Activated CD4-positive, alpha-beta T cell treated with anti-CD3 and anti-CD28 coated beads, Interleukin-2, amount 50 U/mL, for 1 hour (primary cell): ENCODE results near the gene IQCE.

Experiments
- DNase-seq: peaks from one replicate; pipeline ENCODE4 v3.0.0-alpha.2; 2020

The IQCE gene

DNA sequence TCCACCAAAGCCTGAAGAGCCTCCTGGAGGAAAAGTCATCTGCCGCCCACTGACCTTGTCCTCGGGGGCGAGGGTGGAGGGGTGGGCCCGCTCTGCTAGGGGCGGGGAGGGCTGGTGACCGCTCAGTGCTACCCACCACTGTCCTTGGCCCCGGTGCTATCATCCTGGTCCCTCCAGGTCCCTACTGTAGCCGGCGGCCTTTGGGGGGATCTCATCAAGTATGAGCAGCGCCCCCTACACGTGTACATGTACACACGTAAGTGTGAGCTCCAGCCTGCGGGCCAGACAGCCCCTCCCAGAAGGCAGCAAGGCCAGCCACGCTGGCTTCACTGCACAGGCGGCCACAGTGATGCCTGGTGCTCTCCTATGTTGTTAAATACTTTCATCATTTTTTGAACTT, 92.6 kb downstream of the IQCE start:
- DNase-seq = no peak

DNA sequence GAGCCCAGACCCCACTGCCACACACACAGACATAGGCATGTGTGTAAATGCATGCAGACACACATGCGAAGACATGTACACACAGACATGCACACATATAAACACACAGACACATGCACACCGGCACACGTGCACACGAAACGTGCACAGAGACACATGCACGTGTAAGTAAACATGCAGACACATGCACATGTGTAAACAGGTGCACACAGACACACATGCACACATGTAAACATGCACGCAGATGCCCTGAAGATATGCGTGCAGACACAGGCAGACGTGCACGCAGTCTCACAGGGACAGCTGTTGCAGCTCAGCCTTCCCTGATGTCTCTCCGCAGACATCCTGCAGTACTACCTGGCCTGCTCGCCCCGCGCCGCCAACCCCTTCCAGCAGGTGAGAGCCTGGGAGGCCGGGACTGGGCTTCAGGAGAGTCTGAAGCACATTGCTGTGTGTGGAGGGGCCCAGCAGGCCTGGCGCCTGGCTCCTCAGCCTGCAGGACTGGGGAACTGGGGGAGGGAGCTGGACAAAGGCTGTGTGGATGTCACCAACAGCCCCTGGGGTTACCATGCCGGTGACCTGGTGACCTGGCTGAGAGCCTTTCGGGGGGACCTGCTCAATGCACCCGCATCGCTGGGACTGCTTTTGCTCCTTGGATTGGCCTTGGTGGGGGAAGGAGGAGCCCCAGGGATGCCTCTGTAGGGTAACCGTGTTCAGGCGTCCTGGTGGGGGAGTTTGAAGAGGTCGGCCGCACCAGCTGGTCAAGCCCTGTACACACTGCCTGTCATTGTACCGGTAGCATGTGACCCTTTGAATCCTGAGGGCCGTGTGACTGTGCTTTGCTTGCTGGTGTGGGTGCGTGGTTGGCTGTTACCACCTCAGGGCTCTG, 93.3 kb downstream of the IQCE start:
- no peak for DNase-seq

DNA sequence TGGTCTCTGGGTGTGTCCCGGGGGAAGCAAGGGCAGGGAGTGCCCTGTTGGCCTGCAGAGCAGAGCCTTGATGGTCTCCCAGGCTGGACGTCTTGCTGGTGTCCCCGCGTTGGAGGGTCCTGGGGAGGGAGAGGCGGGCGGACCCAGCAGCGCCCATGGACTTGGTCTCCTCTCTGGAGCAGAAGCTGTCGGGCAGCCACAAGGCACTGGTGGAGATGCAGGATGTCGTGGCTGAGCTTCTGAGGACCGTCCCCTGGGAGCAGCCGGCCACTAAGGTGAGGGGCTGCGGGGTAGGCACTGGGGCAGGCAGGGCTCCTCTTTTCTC, 93.9 kb downstream of the IQCE start:
- no peak for DNase-seq

DNA sequence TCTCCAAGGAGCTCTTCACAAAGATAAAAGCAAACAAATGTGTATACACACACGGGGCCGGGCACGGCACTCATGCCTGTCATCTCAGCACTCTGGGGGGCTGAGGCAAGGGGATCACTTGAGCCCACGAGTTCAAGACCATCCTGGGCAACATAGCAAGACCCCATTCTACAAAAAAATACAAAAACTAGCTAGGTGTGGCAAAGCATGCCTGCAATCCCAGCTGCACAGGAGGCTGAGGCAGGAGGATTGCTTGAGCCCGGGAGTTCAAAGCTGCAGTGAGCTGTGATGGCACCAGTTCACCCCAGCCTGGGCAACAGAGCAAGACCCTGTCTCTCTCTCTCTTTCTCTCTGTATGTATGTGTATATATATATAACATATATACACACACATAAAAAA, 95.3 kb downstream of the IQCE start:
- DNase-seq = no peak

DNA sequence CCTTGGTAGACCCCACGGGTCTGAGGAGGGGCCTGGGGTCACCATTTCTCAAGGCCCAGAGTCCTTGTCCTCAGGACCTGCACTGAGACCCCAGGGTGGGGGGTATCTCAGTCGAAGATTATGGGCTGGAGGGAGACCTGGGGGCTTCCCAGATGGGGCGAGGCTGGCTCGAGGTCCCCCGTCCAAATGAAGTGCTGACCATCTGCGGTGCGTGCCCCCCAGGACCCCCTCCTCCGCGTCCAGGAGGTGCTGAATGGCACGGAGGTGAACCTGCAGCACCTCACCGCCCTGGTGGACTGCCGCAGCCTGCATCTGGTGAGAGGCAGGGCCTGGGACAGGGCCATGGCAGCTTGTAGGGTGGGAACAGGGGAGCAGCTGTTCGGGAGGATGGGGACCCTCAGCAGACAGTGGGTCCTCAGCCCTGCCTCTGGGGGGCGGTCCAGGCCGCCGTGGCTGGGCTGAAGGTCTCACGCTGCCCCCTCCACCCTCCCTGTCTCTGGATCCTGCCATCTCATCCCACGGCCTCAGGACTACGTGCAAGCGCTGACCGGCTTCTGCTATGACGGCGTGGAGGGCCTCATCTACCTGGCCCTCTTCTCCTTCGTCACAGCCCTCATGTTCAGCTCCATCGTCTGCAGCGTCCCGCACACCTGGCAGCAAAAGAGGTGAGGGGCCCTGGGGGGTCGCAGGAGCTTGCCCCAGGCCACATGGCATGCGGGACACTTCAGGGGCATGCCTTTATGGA, 97.3 kb downstream of the IQCE start:
- no peak for DNase-seq

DNA sequence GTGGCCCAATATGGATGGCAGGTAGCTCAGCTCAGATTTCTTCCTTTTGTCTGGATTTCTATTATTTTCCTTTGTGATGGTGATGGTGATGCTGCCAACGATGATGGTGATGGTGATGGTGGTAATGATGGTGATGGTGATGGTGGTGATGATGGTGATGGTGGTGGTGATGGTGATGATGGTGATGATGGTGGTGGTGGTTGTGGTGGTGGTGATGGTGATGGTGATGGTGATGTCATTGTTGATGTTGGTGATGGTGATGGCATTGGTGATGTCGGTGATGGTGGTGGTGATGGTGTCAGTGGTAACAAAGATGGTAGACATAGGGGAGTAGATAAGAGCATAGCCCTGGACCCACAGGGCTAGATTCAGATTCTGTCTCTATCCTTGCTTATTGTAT, 98.4 kb downstream of the IQCE start:
- no peak for DNase-seq

DNA sequence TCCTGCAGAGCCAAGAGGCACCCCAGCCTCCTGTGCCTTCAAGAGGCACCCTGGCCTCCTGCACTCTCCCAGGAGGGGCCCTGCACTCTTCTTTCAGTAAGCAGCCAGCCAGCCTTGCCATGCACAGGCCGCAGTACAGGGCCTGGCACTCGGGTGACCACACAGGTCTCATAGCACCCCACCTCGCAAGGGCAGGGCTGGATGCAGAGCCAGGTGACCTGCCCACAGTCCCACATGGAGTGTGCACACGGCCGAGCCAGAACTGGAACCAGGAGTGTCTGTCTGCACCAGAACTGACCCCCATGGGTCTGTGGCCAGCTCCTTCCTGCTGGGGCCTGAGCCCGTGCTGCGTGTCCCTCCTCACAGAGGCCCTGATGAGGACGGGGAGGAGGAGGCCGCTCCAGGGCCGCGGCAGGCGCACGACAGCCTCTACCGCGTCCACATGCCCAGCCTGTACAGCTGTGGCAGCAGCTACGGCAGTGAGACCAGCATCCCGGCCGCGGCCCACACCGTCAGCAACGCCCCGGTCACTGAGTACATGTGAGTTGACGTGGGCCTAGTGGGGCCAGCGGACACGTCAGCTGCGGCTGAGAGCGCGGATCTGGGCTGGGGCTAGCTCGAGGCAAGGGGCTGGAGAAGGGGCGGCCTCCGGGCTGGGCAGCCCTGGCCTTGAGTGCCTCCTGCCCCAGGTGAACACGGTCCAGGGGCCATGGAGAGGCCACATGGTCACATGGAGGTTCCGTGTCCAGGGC, 99.3 kb downstream of the IQCE start:
- no peak for DNase-seq

DNA sequence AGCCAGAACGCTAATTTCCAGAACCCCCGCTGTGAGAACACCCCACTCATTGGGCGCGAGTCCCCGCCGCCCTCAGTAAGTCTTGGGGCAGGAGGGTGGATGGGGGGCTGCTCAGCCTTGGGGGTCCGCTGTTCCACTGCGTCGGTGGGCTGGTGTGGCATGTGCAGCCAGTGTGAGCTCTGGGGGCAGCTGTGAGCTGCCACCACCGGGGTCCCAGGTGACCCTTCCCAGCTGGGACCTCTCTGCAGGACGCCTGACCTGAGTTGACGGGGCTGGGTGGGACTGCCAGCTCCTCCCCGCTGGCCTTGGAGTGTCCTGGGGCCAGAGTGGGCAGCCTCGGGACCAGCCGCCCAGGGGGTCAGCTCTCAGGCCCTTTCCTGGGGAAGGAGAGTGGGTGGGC, 100.2 kb downstream of the IQCE start:
- no peak for DNase-seq

DNA sequence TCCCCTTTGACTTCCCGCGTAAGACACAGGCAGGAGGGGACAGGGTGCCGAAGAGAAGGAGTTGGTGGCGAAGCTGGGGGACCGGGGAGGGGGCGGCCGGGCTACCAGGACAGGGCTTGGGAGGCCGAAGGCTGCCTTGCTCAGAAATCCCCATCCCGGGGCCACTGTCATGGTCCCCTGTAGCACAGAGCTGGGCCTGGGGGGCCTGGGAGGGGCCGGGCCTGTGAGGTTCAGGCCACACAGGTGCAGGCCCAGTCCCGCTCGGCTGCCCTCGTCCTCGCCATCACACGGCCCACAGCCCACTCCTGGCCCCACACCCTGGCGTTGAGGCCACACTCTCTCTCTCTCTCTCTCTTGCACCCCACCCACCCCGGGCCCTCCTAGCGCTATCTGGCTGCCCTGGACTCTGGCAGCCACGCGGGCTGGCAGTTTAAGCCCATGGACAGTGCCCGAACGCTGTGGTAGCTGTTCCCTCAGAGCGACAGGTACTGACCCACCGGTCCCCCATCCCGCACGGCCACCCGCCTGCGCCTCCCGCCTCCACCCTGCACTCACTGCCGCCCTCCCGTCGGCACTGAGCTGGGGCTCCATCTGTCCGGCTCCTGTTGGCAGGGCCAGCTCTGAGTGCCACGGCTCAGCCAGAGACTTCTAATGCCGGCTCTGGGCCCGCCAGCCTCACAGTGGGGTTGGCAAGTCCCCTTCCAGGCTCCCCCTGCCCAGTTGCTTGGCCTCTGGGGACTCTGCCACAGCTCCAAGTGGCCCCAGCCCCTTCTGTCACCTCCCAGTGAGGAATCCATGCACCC, 101.0 kb downstream of the IQCE start:
- DNase-seq = no peak

DNA sequence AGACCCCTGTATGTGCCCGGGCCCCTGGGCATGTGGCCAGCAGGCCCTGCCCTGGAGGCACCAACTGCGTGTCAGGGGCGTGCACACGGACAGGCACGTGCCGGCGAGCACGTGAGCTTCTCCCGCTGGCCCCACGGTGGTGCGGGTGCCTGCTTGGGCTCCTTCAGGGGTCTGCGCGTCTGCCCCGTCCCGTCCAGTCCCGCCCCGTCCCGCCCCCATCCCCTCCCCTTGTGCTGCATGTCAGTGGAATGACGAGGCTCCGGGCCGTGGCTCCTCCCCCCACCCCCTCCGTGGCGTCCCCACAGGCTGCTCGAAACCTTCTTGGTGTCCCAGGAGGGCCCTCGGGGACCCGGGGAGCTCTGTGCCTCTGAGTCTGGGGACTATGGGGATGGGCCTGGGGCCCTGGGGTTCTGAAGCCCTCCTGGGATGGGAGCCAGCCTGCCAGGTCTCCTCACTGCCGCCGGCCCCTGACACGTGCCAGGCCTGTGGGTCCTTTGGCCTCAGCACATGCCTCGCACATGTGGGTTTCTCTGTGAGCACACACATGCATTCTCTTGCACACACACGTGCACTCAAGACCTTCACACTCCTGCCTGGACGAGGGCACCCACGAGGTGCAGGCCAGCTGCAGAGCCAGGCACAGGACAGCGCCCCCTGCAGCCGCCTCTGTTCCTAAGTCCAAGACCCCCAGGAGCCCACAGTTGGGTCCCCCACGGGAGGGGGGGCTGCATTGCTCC, 101.7 kb downstream of the IQCE start:
- DNase-seq = no peak

DNA sequence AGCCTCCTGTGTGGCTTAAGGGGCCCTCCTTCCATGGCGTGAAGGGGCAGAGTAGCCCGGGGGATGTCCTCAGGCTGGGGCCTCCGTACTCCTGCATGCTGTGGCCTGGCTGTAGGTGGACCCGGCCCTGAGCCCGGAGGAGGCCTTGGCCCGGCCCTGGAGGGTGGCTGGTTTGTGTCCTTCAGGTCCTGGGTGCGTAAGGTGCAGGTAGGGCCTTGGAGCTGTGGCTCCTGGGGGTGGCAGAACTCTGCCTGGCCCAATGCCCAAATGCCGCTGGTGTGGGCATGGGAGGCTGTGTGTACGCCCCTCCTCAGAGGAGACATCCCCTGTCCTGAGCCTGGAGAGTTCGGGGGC, 102.3 kb downstream of the IQCE start:
- DNase-seq = no peak

DNA sequence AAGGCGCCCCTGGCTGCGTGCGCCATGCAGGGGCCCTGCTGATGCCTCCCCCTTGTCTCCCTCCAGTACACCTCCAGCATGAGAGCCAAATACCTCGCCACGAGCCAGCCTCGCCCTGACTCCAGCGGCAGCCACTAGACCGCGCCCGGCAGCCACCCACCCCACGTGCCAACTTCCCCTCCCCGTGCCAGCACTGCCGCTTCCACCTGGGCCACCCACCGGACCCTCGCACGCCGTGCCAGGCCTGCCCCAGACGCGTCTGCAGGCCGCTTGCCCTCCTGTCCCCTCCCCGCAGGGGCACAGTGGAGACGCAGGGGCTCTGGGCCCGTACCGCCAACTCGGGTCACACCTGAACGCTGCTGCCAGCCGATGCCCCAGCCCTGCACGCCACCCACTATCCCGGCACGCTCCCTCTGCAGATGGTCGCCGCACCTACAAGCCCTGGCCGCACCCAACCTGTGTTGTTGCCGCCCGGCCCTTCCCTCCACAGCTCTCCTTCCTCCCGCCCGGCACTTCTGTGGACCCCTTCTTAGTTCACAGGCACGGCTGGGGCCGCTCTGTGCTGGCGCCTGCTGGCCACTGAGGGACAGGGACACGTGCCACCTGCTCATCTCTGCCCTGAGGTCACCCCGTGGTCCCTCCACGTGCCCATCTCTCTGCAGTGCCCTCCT, 103.0 kb downstream of the IQCE start:
- DNase-seq = no peak

DNA sequence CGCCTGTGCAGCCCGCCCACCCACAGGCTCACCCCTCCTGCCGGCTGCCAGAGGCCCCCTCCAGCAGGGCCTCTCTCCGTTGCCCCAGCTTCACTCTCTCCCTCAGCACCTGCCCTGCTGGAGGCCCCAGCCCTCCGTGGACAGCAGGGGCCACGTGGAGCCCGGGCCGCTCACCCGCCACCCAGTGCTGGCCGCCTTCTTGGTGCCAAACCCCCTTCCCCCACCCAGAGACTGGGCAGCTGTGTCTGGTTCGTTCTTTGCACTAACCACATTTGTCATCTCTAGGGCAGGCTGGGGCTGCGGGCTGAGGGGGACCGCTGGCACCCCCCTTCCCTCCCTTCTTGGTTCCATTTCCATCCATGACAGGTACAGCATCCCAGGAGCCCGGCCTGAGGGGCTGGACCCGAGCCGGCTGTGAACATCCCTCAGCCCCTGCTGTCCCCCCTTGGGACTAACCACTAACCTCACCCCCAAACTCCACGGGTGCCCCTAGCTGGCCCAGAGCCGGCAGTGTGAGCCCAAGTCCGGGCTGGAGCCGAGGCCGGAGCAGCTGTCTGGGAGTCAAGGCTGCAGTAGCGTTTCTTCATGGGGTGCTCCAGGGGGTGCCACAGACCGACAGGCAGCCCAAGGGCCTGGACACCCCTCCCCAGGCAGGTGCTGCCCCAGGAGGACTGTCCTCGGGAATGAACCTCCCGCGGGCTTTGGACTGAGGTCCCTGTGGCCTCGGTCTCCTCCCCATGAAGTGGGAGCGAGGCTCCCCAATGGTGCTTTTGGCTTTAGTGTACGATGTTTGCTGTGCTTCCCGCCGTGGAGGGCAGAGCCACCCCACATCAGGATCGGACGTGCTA, 103.7 kb downstream of the IQCE start:
- no peak for DNase-seq

DNA sequence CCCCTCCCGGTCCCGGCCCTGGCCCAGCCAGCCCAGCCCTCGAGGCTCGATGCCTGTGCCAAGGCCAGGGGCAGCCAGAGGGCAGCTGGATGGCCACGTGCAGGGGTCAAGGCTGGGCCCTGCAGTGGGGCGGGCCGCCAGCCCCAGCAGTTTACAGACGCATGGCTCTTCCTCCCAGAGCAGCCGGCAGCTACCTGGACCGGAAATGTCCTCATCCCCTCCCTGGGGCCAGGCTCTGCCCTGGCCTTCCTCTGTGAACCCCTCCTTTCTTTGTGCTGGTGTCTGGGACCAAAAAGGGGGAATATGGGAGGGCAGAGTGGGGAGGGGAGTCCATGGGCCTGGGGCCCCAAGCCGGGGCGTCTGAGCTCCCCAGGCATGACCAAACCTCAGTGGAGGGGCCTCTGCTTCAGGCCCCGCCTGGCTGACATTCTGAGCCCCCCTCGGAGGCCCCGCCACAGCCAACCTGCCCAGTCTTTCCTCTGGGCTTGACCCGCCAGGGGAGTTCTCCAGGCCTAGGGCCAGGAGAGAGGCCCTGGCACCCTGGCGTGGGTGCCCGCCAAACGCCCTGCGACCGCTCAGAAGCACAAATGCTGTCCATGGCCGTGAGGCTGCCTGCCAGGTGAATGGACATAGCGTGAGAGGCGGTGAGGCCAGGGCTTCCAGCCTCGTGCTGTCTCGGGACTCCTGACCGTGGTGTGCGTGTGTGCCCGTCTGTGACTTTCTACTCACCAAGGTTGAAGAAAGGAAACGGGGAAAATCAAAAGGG, 104.5 kb downstream of the IQCE start:
- no peak for DNase-seq

DNA sequence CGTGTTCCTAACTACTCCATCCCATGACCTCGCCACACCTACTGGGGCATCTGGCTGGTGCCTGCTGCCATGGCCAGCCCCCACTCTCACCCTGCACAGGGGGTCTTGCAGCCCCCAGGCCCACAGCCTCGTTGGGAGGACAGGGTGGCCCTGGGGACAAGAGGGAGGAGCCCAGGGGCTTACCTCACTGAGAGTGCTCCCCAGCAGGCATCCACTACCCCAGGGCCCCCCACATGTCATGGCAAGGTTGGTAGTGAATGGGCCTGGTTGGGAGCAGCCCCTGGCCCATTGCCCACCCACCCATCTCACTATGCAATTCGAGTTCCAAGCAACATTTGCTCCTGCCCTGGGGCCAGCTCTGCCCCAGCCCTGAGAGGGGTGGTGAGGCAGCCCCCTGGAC, 105.2 kb downstream of the IQCE start:
- no peak for DNase-seq
